MV-4-11 (cell line): ENCODE results near the gene PIN4.
"Not testable (repeated sequence)": the region's sequence is repeated elsewhere in the genome, so short reads cannot be mapped to it uniquely, and the experiment has no call there.

ENCODE experiments used
- DNase-seq: peaks from one replicate; lab custom pipeline; 2025; lab: John Stamatoyannopoulos, UW

The PIN4 gene

DNA sequence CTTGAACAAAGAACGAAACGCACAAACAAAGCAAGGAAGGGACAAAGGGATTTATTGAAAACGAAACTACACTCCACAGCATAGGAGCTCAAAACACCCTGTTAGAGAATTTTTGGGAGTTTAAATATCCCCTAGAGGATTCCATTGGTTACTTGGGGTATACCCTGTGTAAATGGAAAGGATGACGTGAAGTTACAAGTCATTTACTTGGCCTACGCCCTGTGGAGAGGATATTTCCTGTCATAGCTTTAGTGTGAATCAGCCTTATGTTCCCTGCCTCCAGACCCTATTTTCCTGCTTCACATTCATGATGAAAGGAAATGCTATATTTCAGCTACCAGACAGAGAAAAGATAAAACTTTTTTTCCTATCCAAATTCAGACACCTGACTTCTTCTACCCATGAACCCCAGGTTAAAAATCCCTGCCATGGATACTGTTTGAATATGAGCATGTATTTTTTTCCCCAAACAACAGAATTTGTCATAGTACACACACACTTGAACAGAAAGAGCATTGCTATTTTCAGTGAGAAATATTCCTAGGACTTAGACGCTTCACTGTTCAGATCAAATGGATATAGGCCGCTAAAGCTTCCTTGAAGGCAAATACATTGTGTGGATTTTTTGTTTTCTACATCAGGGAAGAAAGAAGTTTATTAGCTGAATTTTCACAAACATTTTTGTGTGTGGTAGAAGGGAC is 20.4 kb downstream of the PIN4 start:
- DNase-seq = no peak

DNA sequence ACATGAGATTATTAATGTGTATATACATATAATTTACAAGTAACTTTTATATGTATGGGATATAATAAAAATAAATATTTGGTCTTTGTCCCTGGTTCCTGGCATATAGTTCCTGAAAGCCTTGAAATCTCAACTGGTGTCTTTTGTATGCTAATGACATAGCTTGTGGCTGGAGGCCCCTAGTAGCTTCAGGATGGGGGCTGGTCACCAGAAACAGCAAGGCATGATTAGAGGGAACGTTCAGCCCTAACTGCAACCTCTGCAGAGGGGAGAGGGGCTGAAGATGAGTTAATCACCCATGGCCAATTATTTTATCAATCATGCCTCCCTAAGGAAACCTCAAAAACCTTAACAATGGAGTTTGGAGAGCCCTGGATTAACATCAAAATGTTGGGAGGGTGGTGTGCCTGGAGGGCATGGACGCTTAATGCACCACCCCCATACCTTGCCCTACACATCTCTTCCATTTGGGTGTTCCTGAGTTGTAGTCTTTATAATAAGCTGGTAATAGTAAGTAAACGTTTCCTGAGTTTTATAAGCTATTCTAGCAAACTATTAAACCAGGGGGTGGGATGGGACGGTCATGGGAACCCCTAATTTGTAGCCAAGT is 21.3 kb downstream of the PIN4 start:
- no peak for DNase-seq

DNA sequence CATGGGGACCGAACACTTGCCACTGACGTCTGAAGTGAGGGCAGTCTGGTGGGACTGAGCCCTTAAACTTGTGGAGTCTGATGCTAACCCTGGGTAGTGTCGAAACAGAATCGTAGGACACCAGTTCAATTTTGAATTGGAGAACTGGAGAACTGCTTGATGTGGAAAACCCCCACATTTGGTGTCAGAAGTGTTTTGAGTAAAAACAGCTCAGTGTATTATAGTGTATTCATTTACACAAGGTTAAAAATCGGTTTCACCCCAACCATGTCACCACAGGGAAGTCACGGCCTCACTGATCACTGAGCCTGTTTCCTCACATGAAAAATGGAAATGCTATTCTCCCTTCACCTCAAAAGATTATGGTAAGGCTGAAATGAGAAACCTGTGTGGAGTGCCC is 21.9 kb downstream of the PIN4 start:
- no peak for DNase-seq

DNA sequence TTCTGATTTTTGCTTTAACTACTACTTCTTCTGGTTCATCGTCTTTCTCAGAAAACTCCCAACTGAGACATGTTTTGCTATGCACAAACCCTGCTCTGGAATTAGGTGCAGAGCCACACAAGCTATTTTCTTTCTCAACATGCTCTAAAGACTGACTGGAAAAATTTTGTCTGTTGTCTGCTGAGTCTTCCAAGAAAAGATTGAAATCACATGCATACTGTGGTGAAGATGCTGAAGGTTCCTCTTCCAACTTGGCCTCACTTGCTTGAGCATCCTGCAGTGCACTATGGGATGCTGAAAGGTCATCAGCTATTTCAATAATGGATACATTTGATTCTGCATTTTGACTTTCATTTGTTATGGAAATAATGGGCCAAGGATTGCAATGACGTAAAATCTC is 24.1 kb downstream of the PIN4 start:
- DNase-seq = no peak

DNA sequence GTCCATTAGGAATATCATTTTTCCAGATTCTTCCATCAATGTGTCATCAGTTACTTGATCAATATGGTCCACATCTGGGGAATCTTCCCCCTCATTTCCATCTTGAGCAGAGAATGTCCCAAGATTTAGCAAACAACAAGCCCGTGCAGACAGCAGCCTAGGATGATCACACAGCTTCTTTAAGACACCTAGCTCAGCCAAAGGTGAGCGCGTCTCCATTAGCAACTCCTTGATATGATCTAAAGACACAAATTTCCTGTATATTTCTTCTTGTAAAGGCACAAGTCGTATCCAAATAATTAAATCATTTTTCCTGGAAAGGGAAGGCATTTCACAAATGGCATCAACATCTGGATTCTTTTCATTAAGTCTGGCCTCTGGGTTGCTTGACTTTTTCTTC is 25.8 kb downstream of the PIN4 start:
- no peak for DNase-seq

DNA sequence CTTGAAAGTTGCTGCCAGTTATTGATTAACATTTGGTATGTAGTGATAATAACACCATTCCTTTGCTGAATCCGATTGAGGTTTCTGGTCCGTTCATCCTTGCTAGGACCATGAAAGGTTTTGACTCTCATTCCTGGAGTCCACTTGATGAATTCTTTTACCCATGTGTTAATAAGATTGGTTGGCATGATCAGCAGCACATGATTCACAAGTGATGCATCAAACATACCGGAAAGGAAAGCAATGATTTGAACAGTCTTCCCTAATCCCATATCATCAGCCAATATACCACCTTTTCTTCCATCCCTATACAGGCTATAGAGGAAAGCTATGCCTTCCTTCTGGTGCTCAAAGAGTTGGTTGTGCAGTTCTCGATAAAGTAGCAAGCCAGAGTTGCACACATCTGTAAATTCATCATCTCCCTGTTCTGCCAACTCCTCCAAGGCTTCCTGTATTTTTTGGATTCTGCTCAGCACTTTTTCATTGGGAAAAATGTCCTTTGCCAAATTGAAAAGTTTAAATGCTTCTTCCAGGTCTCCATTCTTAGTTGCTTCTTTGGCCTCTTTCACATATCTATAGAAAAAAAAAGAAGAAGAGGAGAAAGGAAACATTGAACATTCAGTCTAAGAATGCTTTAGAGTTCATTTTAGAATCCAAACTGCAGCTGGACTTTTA is 26.7 kb downstream of the PIN4 start:
- DNase-seq = no peak

DNA sequence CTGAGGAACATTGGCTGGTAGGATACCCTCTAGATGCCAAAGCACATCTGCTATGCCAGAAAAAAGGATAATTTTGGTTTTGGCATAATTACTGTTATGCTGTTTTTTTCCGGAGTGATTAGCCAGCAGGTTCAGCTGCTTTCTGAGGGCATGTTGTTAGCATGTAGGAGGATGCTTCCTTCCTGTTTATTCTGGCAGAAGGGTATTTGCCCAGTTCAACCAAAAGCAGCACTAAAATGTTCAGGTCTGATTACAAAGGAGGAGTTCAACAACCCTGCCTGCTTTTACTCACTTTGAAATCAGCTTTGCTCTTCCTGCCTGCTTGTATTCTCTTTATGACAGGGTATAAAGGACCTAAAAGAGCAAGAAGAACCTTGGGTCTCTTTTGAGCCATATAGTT is 35.4 kb downstream of the PIN4 start:
- DNase-seq = no peak

DNA sequence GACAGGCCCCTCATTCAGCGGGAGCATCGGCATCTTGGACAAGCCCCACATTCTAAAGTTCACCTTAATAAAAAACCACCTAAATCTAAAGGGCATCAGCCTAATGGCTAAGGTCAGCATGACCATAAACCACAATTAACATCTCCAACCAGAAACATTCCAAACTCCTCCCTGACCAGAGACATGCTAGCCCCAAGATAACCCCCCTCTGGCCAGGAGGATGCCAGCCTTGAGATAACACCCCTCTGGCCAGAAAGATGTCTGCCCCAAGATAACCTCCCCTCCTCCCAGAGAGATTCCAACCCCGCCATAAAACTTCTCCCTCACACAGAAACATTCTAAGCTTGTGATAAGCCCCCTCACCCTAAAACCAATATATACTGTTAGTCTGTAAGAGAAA is 38.8 kb downstream of the PIN4 start:
- DNase-seq = not testable (repeated sequence)

DNA sequence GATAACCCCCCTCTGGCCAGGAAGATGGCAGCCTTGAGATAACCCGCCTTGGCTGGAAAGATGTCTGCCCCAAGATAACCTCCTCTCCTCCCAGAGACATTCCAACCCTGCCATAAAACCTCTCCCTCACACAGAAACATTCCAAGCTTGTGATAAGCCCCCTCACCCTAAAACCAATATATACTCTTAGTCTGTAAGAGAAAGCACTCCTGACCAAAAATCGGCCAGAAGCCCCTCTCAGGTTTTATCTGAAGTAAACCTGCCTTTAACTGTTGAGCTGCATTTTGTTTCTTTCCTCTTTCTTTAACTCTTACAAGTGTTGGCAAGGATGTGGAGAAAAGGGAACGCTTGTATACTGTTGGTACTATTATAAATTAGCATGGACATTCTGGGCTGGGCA is 48.7 kb downstream of the PIN4 start:
- DNase-seq = no peak

DNA sequence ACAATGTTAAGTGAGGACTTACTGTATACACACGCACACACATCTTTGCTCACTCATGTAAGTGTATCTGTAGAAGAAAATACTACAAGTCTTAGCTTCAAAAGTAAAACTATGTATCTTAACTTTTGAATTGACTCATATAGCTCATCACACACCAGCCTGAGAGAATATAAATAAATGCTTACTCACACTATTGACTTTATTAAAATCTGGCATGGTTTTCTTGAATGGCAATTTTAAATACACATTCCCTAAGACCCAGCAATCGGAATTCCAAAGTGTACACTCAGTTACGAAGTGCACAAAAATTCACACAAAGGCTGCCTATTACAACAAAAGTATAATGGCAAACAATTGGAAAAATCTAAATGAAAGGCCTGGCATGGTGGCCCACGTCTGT is 55.3 kb downstream of the PIN4 start:
- no peak for DNase-seq

DNA sequence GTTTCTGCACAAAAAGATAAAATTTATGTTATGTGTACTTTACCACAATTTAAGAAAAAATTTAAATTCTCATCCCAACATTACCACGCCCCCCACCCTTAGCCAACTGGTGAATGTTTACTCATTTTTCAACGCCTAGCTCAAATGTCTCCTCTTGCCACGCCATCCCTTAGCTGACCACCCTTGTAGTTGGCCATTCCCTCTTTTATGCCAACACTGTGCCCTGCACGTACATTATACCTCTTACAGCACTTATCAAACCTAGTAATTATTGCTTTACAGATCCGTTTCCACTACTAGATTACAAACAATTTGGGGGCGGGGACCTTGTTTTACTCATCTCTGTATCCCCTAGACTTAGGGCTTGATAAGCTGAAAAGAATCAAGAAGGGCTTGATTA is 56.6 kb downstream of the PIN4 start:
- DNase-seq = no peak

DNA sequence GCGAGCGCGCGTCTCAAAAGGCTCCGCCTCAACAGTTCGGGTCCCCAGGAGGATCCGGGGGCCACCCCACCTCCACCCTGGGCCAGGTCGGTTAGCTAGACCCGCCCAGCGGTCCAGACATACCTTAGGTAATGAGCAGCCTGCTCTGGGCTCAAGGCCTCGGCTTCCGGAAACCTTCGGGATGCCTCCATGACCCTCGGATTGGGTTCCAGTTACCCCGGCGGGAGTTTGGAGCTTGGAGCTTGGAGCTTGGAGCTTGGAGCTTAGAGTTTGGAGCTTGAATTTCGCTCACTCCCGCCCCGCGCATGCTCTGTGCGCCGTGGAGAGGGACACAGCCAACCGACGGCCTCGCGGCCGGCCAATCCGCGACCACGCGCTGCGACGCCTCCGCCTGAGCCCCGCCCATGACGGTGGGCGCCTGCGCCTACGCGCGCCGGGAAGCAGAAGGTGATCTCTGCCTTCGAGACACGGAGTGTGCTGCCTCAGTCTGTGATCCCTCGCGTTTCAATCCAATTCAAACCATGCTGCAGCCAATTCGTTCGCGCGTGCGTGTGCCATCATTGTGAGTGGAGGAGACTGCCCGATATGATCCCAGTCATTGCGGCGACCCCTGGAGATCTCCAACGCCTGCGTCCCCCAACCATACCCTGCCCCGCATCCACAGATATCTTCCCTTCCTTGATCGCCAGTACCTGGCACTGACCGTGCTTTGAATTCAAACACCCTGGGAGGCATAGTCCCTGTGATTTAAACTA is 57.3 kb downstream of the PIN4 start, which contains the start of gene ERCC6L:
Gene ERCC6L (minus strand): TSS at position 307 of the 755 bp plus-strand sequence. CDS start 116 bp downstream, at position 191.
- peak; percentile 67 for DNase-seq

DNA sequence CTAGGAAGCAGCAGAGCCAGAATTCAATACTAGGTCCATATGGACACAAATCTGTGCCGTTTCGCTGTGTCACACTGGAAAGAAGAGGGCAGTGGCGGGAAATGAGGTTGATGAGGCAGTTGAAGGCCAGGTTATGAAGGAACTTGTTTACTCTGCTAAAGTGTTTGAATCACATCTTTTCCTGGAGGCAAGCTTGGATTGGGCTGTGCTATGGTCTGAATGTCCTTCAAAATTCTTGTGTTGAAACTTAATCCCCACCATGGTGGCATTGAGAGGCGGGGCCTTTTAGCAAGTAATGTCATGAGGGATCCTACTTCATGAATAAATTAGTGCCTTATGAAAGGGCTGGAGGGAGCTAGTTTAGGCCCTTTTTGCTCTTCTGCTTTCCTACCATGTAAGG is 59.4 kb downstream of the PIN4 start:
- DNase-seq = no peak

DNA sequence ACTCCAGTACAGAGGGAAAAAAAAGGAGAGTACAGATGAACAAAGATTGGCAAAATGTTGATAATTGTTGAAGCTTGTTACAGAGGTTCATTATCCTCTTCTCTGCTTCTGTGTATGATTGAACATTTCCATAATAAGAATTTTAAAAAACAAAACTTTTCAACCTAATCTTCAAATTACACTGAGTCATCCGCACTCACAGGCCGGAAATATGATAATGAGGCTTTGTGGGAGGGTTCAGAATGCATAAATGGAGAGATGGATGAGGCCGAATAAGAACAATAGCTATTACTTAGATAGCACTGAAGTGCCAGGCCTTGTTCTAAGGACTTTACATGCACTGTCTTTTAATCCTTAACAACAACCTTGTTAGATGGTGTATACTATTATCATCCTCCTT is 61.9 kb downstream of the PIN4 start:
- DNase-seq = no peak

DNA sequence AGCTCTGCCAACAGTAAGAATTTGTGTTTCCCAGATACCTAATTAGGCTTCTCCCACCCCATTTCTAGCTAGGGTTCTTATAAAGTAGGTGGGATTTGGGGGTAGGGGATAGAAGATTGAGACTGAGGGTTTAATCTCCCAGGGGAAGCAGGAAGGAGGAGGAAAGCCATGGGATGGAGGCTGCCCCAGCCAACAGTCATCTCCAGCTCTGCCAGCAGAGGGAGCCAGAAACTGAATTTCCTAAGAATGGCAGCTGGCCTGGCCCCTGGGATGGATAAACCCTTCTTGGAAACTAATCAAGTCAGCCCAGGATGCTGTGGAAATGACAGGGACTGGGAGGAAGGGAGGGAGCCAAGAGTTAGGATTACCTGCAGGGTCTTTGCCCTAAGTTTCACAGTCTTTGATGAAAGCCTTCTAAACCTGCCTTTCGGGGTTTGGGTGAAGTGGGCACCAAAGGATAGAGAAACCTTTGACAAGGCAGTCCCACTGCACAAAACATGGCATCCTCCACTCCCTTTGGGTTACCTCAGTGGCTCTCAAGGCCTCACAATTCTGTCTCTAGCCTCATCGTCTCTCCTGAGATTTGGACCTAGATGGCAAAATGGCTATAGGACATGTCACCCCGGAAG is 64.0 kb downstream of the PIN4 start:
- no peak for DNase-seq

DNA sequence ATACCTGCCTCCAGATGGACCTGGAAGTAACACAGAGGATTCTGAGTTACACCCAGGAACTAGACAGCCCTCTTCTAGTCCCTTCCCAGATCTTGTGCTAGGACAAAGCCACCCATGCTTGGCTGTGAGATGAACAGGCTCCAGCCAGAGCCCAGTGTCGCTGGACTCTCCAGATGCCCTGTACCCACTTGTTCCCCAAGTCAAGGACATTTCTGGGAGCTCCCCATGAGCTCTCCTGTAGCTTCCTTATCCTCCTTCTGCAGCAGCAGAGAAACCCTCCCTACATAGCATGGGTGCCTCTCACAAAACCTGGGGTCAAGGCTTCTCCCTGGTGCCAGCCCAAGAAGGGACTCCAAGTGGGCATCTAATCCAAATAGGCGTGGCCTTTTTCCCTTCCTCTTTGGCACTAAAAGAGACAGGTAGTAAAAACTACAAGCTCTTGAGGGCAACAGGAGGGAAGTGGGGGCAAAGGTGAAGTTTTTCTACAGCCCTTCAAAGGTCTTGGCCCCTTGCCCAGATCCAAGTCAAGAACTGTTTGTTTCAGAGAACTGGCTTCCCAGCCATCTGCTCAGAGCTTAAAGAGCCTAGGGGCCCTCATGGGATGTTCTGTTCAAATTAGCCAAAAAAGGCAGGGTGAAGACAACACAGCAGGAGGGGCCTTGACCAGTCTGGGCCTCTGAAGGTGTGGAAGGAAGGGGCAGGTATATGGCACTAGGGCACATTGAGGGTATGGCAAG is 65.8 kb downstream of the PIN4 start:
- DNase-seq = no peak
